A673 (cell line): ENCODE data around the gene BRI3BP. TPM values are rescaled to one million over a fixed set of nuclear protein-coding genes. Genes with fewer than 3 reads are reported as not detected.

ENCODE experiments used
- BruUV-seq: library from RNA; stranded (reverse); fragments of 400-500 nt; replicated peaks from 2 replicates; lab custom pipeline; 2021; lab: Mats Ljungman, UMichigan
- CTCF ChIA-PET: fragments of 300-600 bp; sonication (Branson Sonifier 250); formaldehyde crosslinking; loops from one replicate; lab custom pipeline; 2022; ENCODE audit warnings: antibody characterized with exemption; lab: Charles Lee
- POLR2A ChIA-PET: fragments of 300-600 bp; sonication (Branson Sonifier 250); formaldehyde crosslinking; loops from one replicate; lab custom pipeline; 2022; ENCODE audit warnings: antibody characterized with exemption; ENCODE audit not compliant: low non-redundant PET; lab: Charles Lee
- DNase-seq: peaks from one replicate; pipeline ENCODE4 v3.0.0-alpha.2; 2015; ENCODE audit warnings: low spot score
- H3K27ac ChIP-seq: fragments of 200-600 bp; sonication (generic); 2 replicates; pipeline ENCODE4 v1.5.1; 2016; ENCODE audit warnings: mixed run types, low read depth, mild to moderate bottlenecking, mixed read lengths, antibody characterized with exemption, low read length; ENCODE audit not compliant: poor library complexity, severe bottlenecking
- H3K27me3 ChIP-seq: fragments of 200-600 bp; sonication (generic); replicated peaks from 2 replicates; pipeline ENCODE4 v1.6.1; 2017; ENCODE audit warnings: mixed run types, low read depth, mild to moderate bottlenecking, mixed read lengths, antibody characterized with exemption, low read length; ENCODE audit not compliant: insufficient read depth, poor library complexity
- H3K36me3 ChIP-seq: fragments of 200-600 bp; sonication (generic); 2 replicates; pipeline ENCODE4 v1.6.1; 2016; ENCODE audit warnings: mixed run types, mild to moderate bottlenecking, mixed read lengths, antibody characterized with exemption, low read length; ENCODE audit not compliant: insufficient read depth, poor library complexity, severe bottlenecking
- H3K4me1 ChIP-seq: fragments of 200-600 bp; sonication (generic); 2 replicates; pipeline ENCODE4 v1.6.1; 2017; ENCODE audit warnings: mixed run types, mild to moderate bottlenecking, mixed read lengths, antibody characterized with exemption, low read length; ENCODE audit not compliant: insufficient read depth, poor library complexity, severe bottlenecking
- H3K4me3 ChIP-seq: fragments of 200-600 bp; sonication (generic); 2 replicates; pipeline ENCODE4 v1.5.1; 2016; ENCODE audit warnings: low read depth, mixed run types, mild to moderate bottlenecking, mixed read lengths, low read length; ENCODE audit not compliant: poor library complexity, severe bottlenecking
- H3K9me3 ChIP-seq: fragments of 200-600 bp; sonication (generic); 2 replicates; pipeline ENCODE4 v1.6.1; 2016; ENCODE audit warnings: mixed run types, low read depth, mild to moderate bottlenecking, mixed read lengths, antibody characterized with exemption, low read length; ENCODE audit not compliant: poor library complexity, severe bottlenecking
- CTCF ChIP-seq: fragments of 300-800, 200-600 bp; sonication (generic); conservative IDR thresholded peaks from 2 replicates; pipeline ENCODE4 v1.5.1; 2017; ENCODE audit warnings: low read depth, mild to moderate bottlenecking, antibody characterized with exemption, low read length, moderate library complexity, mixed read lengths
- EZH2 ChIP-seq: fragments of 200-600 bp; sonication (generic); IDR thresholded peaks from 2 replicates; pipeline ENCODE4 v1.6.1; 2017; ENCODE audit warnings: borderline replicate concordance, low read depth, mild to moderate bottlenecking, mixed read lengths, antibody characterized with exemption, low read length; ENCODE audit not compliant: poor library complexity, severe bottlenecking
- intact Hi-C: fragments of 100-400 bp; cut with micrococcal nuclease; formaldehyde crosslinking; loops from one replicate; pipeline ENCODE4 v1.10.0; 2022; ENCODE audit not compliant: unreplicated experiment
- total RNA-seq: library from RNA; stranded (reverse); gene quantifications from 2 replicates; pipeline ENCODE4 v1.2.3, GENCODE V29; 2021

BRI3BP gene
- total RNA-seq, 1 experiment from 2014 or later, result 26.0 TPM

- peaks cover 25% of the 10 kb centered on the region for H3K36me3 ChIP-seq
- BruUV-seq, result no TSS peak
- H3K4me3 ChIP-seq, result no peak overlapping the region
- DNase-seq, result no peak
- ChIA-PET CTCF (interaction anchor here (0.7 kb wide), 1 partner anchor 21 kb away, joined by 3 read pairs; no protein-coding TSS in a partner anchor), POLR2A (no interaction called here)
- H3K27me3 ChIP-seq, result no peaks in the 10 kb centered on the region
- intact Hi-C loops, result no loop called here
- TF ChIP-seq CTCF, result no peak
- TF ChIP-seq EZH2, result no peak
- no peak overlapping the region for H3K27ac ChIP-seq
- H3K9me3 ChIP-seq, result no peaks in the 10 kb centered on the region
- H3K4me1 ChIP-seq, result no peaks in the 10 kb centered on the region
These were observed 41.1 kb upstream of the BRI3BP start for GRCh38 chr12:124952295-124952694.

- peaks cover 20% of the 10 kb centered on the region for H3K36me3 ChIP-seq
- H3K27ac ChIP-seq, result no peak overlapping the region
- no peak overlapping the region for H3K4me3 ChIP-seq
- ChIA-PET CTCF (no interaction called here), POLR2A (no interaction called here)
- no peaks in the 10 kb centered on the region for H3K9me3 ChIP-seq
- no peaks in the 10 kb centered on the region for H3K27me3 ChIP-seq
- no TSS peak for BruUV-seq
- no peaks in the 10 kb centered on the region for H3K4me1 ChIP-seq
- intact Hi-C loops, result no loop called here
- DNase-seq, result no peak
- TF ChIP-seq CTCF (no peak), EZH2 (no peak)
These were observed 40.6 kb upstream of the BRI3BP start for GRCh38 chr12:124952801-124953200.

- TF ChIP-seq CTCF, result no peak
- no peak for TF ChIP-seq EZH2
- Histone ChIP-seq H3K27ac (no peak overlapping the region), H3K9me3 (no peaks in the 10 kb centered on the region), H3K36me3 (peaks cover 19% of the 10 kb centered on the region), H3K27me3 (no peaks in the 10 kb centered on the region), H3K4me1 (no peaks in the 10 kb centered on the region), H3K4me3 (no peak overlapping the region)
- intact Hi-C loops, result no loop called here
- POLR2A ChIA-PET, result interaction anchor here (0.6 kb wide), 2 partner anchors 20 to 118 kb away, joined by 5 to 7 read pairs; no protein-coding TSS in a partner anchor
- DNase-seq, result no peak
- CTCF ChIA-PET, result no interaction called here
- no TSS peak for BruUV-seq
These were observed 39.6 kb upstream of the BRI3BP start for GRCh38 chr12:124953689-124954405.
